Measurements from ENCODE around the gene ARL1.

GRCh38 chr12:101361455-101361854 is 46.1 kb downstream of the ARL1 start:
- TF ChIP-seq CTCF (IDR thresholded peaks at IDR 0.05 in 4 of 5, conservative IDR thresholded peaks at IDR 0.05 in 1 of 5) (no peak), POLR2A (IDR thresholded peaks at IDR 0.05) (no peak)
